ENCODE results near the gene SAMD7. TPM values are rescaled to one million over a fixed set of nuclear protein-coding genes. Genes with fewer than 3 reads are reported as not detected.

SAMD7 gene
- total RNA-seq, 1 donor from 2014 or later: not detected

- TF ChIP-seq CTCF (IDR thresholded peaks at IDR 0.05): no peak
- no peak for TF ChIP-seq EZH2 (IDR thresholded peaks at IDR 0.05)
- no peak for TF ChIP-seq EZH2phosphoT487 (IDR thresholded peaks at IDR 0.05)
- Histone ChIP-seq H4K20me1 (ENCODE audit: low read depth) (no peaks in the 10 kb centered on the region), H2AFZ (replicated peaks) (no peak overlapping the region), H3F3A (ENCODE audit: low read depth) (no peaks in the 10 kb centered on the region), H3K4me3 (no peak overlapping the region), H3K36me3 (no peaks in the 10 kb centered on the region), H3K79me2 (ENCODE audit: low read depth) (no peaks in the 10 kb centered on the region), H3K9me3 (ENCODE audit: low read depth) (no peaks in the 10 kb centered on the region), H3K27me3 (no peaks in the 10 kb centered on the region), H3K27ac (no peak overlapping the region), H3K9ac (no peak overlapping the region), H3K4me1 (no peaks in the 10 kb centered on the region), H3K4me2 (no peak overlapping the region)
- Mint-ChIP-seq H3K27me3 (ENCODE audit: insufficient read depth, low read depth) (peaks cover 4% of the 10 kb centered on the region), H3K9me3 (no peaks in the 10 kb centered on the region), H3K4me1 (peaks cover 2% of the 10 kb centered on the region), H3K27ac (no peak overlapping the region), H3K4me3 (no peak overlapping the region), H3K36me3 (no peaks in the 10 kb centered on the region)
- no peak for DNase-seq (ENCODE audit: low spot score)
Observed at GRCh38 chr3:169868369-169868768, 43.0 kb upstream of the SAMD7 start.

- Histone ChIP-seq H3K9me3 (ENCODE audit: low read depth) (no peaks in the 10 kb centered on the region), H3F3A (ENCODE audit: low read depth) (no peaks in the 10 kb centered on the region), H3K4me3 (no peak within 1 kb of the TSS), H3K4me1 (no peaks in the 10 kb centered on the region), H2AFZ (replicated peaks) (no peak within 1 kb of the TSS), H4K20me1 (ENCODE audit: low read depth) (no peaks in the 10 kb centered on the region), H3K4me2 (no peak within 1 kb of the TSS), H3K9ac (no peak within 1 kb of the TSS), H3K79me2 (ENCODE audit: low read depth) (no peaks in the 10 kb centered on the region), H3K27me3 (no peaks in the 10 kb centered on the region), H3K36me3 (no peaks in the 10 kb centered on the region), H3K27ac (no peak within 1 kb of the TSS)
- Mint-ChIP-seq H3K27ac (no peak within 1 kb of the TSS), H3K9me3 (no peaks in the 10 kb centered on the region), H3K36me3 (no peaks in the 10 kb centered on the region), H3K27me3 (ENCODE audit: insufficient read depth, low read depth) (no peaks in the 10 kb centered on the region), H3K4me1 (peaks cover 2% of the 10 kb centered on the region), H3K4me3 (no peak within 1 kb of the TSS)
- DNase-seq (ENCODE audit: low spot score): no peak
- TF ChIP-seq EZH2phosphoT487 (IDR thresholded peaks at IDR 0.05) (no peak), CTCF (IDR thresholded peaks at IDR 0.05) (no peak), EZH2 (IDR thresholded peaks at IDR 0.05) (no peak)
Observed at GRCh38 chr3:169869484-169870220, 41.7 kb upstream of the SAMD7 start, which contains the start of gene LRRC31. Gene LRRC31, minus strand, starts transcription at chr3:169869935. Its CDS starts 128 bp downstream, at chr3:169869807.

- no peaks in the 10 kb centered on the region for H3K4me1 ChIP-seq
- H3K36me3 Mint-ChIP-seq: no peaks in the 10 kb centered on the region
- no peak overlapping the region for H3K27ac ChIP-seq
- no peak overlapping the region for H3K4me3 Mint-ChIP-seq
- no peak overlapping the region for H3K4me3 ChIP-seq
- no peaks in the 10 kb centered on the region for H3K79me2 ChIP-seq (ENCODE audit: low read depth)
- no peak for DNase-seq (ENCODE audit: low spot score)
- no peaks in the 10 kb centered on the region for H3F3A ChIP-seq (ENCODE audit: low read depth)
- H4K20me1 ChIP-seq (ENCODE audit: low read depth): no peaks in the 10 kb centered on the region
- H3K27ac Mint-ChIP-seq: no peak overlapping the region
- H2AFZ ChIP-seq (replicated peaks): peak overlapping the region; percentile 44
- H3K27me3 Mint-ChIP-seq (ENCODE audit: insufficient read depth, low read depth): no peaks in the 10 kb centered on the region
- no peaks in the 10 kb centered on the region for H3K9me3 Mint-ChIP-seq
- no peaks in the 10 kb centered on the region for H3K9me3 ChIP-seq (ENCODE audit: low read depth)
- H3K27me3 ChIP-seq: no peaks in the 10 kb centered on the region
- no peaks in the 10 kb centered on the region for H3K36me3 ChIP-seq
- peaks cover 2% of the 10 kb centered on the region for H3K4me1 Mint-ChIP-seq
- no peak overlapping the region for H3K9ac ChIP-seq
- no peak overlapping the region for H3K4me2 ChIP-seq
- TF ChIP-seq CTCF (IDR thresholded peaks at IDR 0.05) (no peak), EZH2phosphoT487 (IDR thresholded peaks at IDR 0.05) (no peak), EZH2 (IDR thresholded peaks at IDR 0.05) (no peak)
Observed at GRCh38 chr3:169871129-169871886, 40.1 kb upstream of the SAMD7 start.
